Heart right ventricle (tissue), 16 donors: ENCODE measurements around the gene NT5C2. TPM values are rescaled to one million over a fixed set of nuclear protein-coding genes. Genes with fewer than 3 reads are reported as not detected.

Experiments used
- ATAC-seq, 8 donors: fragments of 200-7000 bp; cut with Tn5 transposase; one replicate each; pipeline ENCODE4 v1.9.1; 2020; ENCODE audit warnings: mild to moderate bottlenecking in 8 of 8, moderate library complexity in 8 of 8, moderate number of reproducible peaks in 1 of 8
- DNase-seq, 2 donors: peaks; one replicate each; pipeline ENCODE4 v3.0.0-alpha.2; 2020
- H3K27ac ChIP-seq, 10 donors: fragments of 200-600 bp; sonication (generic) in 2 of 10; one replicate each; pipeline versions ENCODE4 v1.5.0 to v1.8.0; 2020 to 2022; ENCODE audit warnings: mild to moderate bottlenecking in 3 of 10
- H3K27me3 ChIP-seq, 7 donors: fragments of 200-600 bp; one replicate each; pipeline ENCODE4 v1.8.0; 2021 to 2022; ENCODE audit warnings: mild to moderate bottlenecking in 2 of 7
- H3K36me3 ChIP-seq, 9 donors: fragments of 200-600 bp; sonication (generic) in 1 of 9; one replicate each; pipeline versions ENCODE4 v1.5.0 to v1.8.0; 2020 to 2022; ENCODE audit warnings: mild to moderate bottlenecking in 2 of 9
- H3K4me1 ChIP-seq, 9 donors: fragments of 200-600 bp; sonication (generic) in 1 of 9; one replicate each; pipeline versions ENCODE4 v1.5.0 to v1.8.0; 2020 to 2022; ENCODE audit warnings: mild to moderate bottlenecking in 4 of 9
- H3K4me3 ChIP-seq, 10 donors: fragments of 200-600 bp; sonication (generic) in 2 of 10; one replicate each; pipeline versions ENCODE4 v1.5.0 to v1.8.0; 2020 to 2022; ENCODE audit warnings: mild to moderate bottlenecking in 7 of 10, moderate library complexity in 2 of 10
- H3K9me3 ChIP-seq, 11 donors: fragments of 200-600 bp in 10 of 11; sonication (generic) in 2 of 11; one replicate each; pipeline versions ENCODE4 v1.5.0 to v1.8.0; 2013 to 2022; ENCODE audit warnings: mild to moderate bottlenecking in 2 of 11, control low read depth in 1 of 11, moderate library complexity in 1 of 11
- WGBS, 2 donors: extraction: QIAGEN DNeasy Blood & Tissue Kit; methylation state at CpG; one replicate each; pipeline ENCODE4 v1.1.7; 2013; ENCODE audit warnings: inconsistent platforms in 1 of 2; 5-methylcytosine and 5-hydroxymethylcytosine counted together
- intact Hi-C, 10 donors: fragments of 100-400 bp; cut with DNase I; formaldehyde crosslinking; loops; one replicate each; pipeline versions ENCODE4 v1.11.1 to v1.14.2; 2022
- polyA plus RNA-seq, 2 donors: library from polyadenylated mRNA; stranded (reverse); fragments of 200-250 nt; gene quantifications; one replicate each; pipeline ENCODE4 v1.2.3, GENCODE V29; 2013
- total RNA-seq, 10 donors: library from RNA; stranded (reverse); fragmentation: NEBNext Ultra II Directional in 3 of 10; extraction: Animal tissue kit (Norgen Biotek cat#: 25700) in 3 of 10; gene quantifications; one replicate each; pipeline versions ENCODE4 v1.2.1 to v1.2.4, GENCODE V29; 2021 to 2023
- TF ChIP-seq, protein P1 (sequence below), 9 donors: fragments of 200-600 bp; sonication (generic) in 2 of 9; IDR thresholded peaks; one replicate each; pipeline versions ENCODE4 v1.5.0 to v1.8.0; 2021 to 2022; ENCODE audit warnings: antibody characterized with exemption in 9 of 9, mild to moderate bottlenecking in 5 of 9, moderate library complexity in 1 of 9
- donor health status: Arrhythmogenic right ventricular cardiomyopathy.
- donor health status: ischemic (EF 13 %, LVEDD 7.1; RV severe dilation, severe dysfunction).
- donor health status: healthy with polysubstance abuse.
- donor health status: DM: no; HTN: yes; CAD: no.
- donor health status: DM: no; HTN: no; CAD: no.
- donor health status: ischemic (EF 25% LVEDD 6.9; RV normal size, moderate dysfunction).
- donor health status: ischemic (EF 25% LVEDD 5.7; RV mildly dilated, moderate dysfunction).
- donor health status: healthy.
- donor health status: DM: yes; HTN: yes; CAD: no.
- donor health status: Ischemic cardiomyopathy.
- donor health status: ischemic (EF 35%, LVEDD 5.7; RV mildly dilated, moderate dysfunction).
- donor health status: nonischemic (EF 11% LVEDD 7.7; RV severe dilation, severe dysfunction).
- donor health status: DM: yes; HTN: yes; CAD: no.
- donor health status: PGD.
- donor health status: ischemic (EF 29% LVEDD 5.4; RV normal size, mild dysfunction).
- donor health status: nonischemic (EF 23%, LVEDD 6.1; RV moderate dilation, normal function).

Gene NT5C2
- total and polyA plus RNA-seq, 12 donors: 23.9 to 88.2 (median 53.5) TPM

DNA sequence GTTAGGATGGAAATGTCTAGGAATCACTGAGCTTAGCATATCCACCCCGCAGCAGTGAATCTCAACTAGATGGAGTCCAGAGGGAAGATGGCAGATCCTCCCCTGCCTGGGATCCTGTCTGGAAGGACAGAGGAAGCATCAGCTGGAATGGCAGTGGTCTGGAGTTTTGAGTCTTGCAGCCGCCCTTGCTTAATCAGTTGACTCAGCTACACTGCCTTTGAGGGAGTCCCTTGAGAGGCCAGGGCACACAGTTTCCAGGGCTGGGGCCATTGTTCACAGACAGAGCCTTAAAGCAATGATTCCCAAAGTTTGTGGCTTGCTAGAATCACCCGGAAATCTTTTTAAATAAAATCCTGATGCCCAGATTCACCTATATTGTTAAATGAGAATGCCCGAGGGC, 128.1 kb downstream of the NT5C2 start:
- 92 to 94% methylated on average over 4 of the region's 4 CpGs for WGBS, 2 donors
- Histone ChIP-seq H3K27ac (no peak overlapping the region), H3K4me1 (peaks cover 0 to 12% (median 3%) of the 10 kb centered on the region in 9 donors), H3K9me3 (no peaks in the 10 kb centered on the region), H3K36me3 (peaks cover 0 to 18% (median 0%) of the 10 kb centered on the region in 9 donors), H3K27me3 (no peaks in the 10 kb centered on the region), H3K4me3 (no peak overlapping the region)
- no peak for ATAC-seq
- DNase-seq: no peak
- intact Hi-C loops: loop anchor here (5.0 to 10.0 kb wide), 7 partner anchors 148 to 340 kb away; partner anchors contain the start of genes CNNM2 (in 5 of the 10) and CYP17A1 (in 5 of the 10)
- TF ChIP-seq, protein P1, sequence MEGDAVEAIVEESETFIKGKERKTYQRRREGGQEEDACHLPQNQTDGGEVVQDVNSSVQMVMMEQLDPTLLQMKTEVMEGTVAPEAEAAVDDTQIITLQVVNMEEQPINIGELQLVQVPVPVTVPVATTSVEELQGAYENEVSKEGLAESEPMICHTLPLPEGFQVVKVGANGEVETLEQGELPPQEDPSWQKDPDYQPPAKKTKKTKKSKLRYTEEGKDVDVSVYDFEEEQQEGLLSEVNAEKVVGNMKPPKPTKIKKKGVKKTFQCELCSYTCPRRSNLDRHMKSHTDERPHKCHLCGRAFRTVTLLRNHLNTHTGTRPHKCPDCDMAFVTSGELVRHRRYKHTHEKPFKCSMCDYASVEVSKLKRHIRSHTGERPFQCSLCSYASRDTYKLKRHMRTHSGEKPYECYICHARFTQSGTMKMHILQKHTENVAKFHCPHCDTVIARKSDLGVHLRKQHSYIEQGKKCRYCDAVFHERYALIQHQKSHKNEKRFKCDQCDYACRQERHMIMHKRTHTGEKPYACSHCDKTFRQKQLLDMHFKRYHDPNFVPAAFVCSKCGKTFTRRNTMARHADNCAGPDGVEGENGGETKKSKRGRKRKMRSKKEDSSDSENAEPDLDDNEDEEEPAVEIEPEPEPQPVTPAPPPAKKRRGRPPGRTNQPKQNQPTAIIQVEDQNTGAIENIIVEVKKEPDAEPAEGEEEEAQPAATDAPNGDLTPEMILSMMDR (IDR thresholded peaks at IDR 0.05): no peak

DNA sequence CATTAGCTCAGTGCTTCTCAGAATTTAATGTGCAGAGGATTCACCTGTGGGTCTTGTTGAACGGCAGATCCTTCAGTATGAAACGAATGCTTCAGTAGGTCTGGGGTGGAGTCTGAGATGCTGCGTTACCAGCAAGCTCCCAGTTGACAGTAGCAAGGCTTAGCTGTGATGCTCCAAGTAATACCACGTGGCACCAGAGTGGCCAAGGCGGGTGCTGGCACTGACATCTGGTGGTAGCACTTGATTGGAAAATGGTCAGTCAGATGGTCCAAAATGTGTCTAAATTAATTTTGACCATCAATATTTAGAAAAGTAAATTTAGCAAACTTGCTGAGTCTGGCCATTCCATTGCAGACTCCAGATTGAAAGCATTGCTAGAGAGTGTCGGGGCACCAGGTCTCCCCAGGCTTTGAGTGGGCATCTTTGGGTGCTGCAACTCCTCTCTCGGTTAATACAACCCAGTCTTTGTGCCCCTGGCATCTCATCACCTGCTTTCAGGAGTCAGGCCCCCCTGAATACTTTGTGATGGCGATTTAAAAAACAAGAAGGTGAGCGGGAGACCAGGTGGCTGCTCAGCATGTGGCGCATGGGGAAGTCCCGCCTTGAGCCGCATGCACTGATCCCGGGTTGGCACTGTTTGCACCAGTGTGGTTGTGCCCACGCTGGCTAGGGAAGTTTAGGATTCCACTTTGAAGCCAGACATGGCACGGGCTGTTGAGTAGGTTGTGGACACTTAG, 130.1 kb downstream of the NT5C2 start:
- DNase-seq: no peak
- Histone ChIP-seq H3K27ac (no peak overlapping the region), H3K27me3 (no peaks in the 10 kb centered on the region), H3K36me3 (peaks cover 0 to 4% (median 0%) of the 10 kb centered on the region in 9 donors), H3K9me3 (no peaks in the 10 kb centered on the region), H3K4me3 (no peak overlapping the region), H3K4me1 (peaks cover 0 to 10% (median 0%) of the 10 kb centered on the region in 9 donors)
- TF ChIP-seq, protein P1 (IDR thresholded peaks at IDR 0.05): peak in 6 of 9 donors; percentile 14 to 43 (median 30)
- 87% methylated on average over 15 of the region's 15 CpGs for WGBS, 2 donors
- peak in 2 of 8 donors; percentile 27 to 44 for ATAC-seq
- intact Hi-C loops: loop anchor here in 6 of 10 donors (10.0 kb wide), 3 partner anchors 228 to 338 kb away; partner anchors contain the start of gene CYP17A1 (in 1 of the 6)

DNA sequence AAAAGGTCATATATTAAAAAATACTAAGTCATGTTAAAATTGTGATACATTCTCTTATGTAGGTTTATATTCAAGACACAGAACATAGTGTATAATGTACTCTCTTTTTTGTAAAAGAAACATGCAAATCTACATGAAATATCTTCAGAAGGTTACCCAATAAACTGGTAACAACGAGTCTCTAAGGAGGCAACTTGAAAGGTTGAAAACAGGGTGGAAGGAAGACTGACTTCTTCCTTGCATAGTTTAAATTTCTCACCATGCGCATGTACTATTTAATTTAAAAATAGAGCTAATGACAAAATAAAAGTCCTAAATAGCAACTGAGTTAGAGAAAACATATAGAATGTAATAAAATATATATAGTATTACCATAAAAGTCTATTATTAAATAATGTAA, 132.5 kb downstream of the NT5C2 start:
- Histone ChIP-seq H3K27me3 (no peaks in the 10 kb centered on the region), H3K9me3 (no peaks in the 10 kb centered on the region), H3K4me1 (peaks cover 0 to 28% (median 9%) of the 10 kb centered on the region in 9 donors), H3K27ac (no peak overlapping the region), H3K36me3 (peaks cover 0 to 7% (median 0%) of the 10 kb centered on the region in 9 donors), H3K4me3 (no peak overlapping the region)
- ATAC-seq (no peak), DNase-seq (no peak)
- intact Hi-C loops: loop anchor here in 6 of 10 donors (10.0 kb wide), 3 partner anchors 226 to 336 kb away; partner anchors contain the start of gene CYP17A1 (in 1 of the 6)
- TF ChIP-seq, protein P1 (IDR thresholded peaks at IDR 0.05): no peak
- WGBS, 2 donors: 76 to 85% methylated on average over 2 of the region's 2 CpGs

DNA sequence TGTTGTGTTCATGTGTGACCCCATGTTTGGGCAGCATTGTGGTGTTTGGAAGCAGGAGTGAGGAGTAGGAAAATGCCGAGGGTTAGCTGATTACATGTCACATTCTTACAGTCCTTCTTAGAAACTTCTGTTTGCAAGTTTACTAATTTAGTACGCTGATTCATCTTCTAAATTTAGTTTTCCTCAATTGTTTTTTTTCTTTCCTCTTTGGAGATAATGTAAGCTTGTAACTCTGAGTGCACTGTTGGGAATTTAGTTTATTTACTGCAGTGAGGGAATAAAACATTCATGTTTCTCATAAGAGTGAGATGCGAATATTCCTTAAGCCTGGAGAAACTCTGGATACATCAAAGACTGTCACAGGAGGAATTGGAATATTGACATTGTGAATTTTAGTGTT, 135.0 kb downstream of the NT5C2 start:
- ATAC-seq: peak; percentile 26 to 74 (median 62)
- Histone ChIP-seq H3K9me3 (no peaks in the 10 kb centered on the region), H3K36me3 (peaks cover 0 to 7% (median 0%) of the 10 kb centered on the region in 9 donors), H3K4me1 (peaks cover 0 to 52% (median 25%) of the 10 kb centered on the region in 9 donors), H3K27me3 (no peaks in the 10 kb centered on the region), H3K4me3 (no peak overlapping the region), H3K27ac (peak overlapping the region; percentile 24 to 90 (median 66))
- 44 to 47% methylated on average over 3 of the region's 3 CpGs for WGBS, 2 donors
- intact Hi-C loops: loop anchor here in 2 of 10 donors (1.0 to 5.0 kb wide), 2 partner anchors 124 to 140 kb away; partner anchors contain the start of gene CNNM2 (in 1 of the 2)
- no peak for DNase-seq
- TF ChIP-seq, protein P1 (IDR thresholded peaks at IDR 0.05): no peak
